HEK293T (cell line): ENCODE results near the gene FAAP24.
"Not testable (repeated sequence)": the region's sequence is repeated elsewhere in the genome, so short reads cannot be mapped to it uniquely, and the experiment has no call there.

Experiments
- BHLHE40 ChIP-seq: fragments of 450-650 bp; IDR thresholded peaks from 2 replicates; pipeline ENCODE4 v1.6.1; 2016; ENCODE audit warnings: mild to moderate bottlenecking, moderate library complexity, borderline replicate concordance
- CTBP1 ChIP-seq: fragments of 450-650 bp; IDR thresholded peaks from 2 replicates; pipeline ENCODE4 v1.6.1; 2016; ENCODE audit warnings: borderline replicate concordance
- ELF4 ChIP-seq: fragments of 450-650 bp; IDR thresholded peaks from 2 replicates; pipeline ENCODE4 v1.6.1; 2017; ENCODE audit warnings: antibody characterized with exemption
- FOXM1 ChIP-seq: fragments of 450-650 bp; IDR thresholded peaks from 2 replicates; pipeline ENCODE4 v1.6.1; 2017; ENCODE audit warnings: mild to moderate bottlenecking, borderline replicate concordance
- PKNOX1 ChIP-seq: fragments of 450-650 bp; IDR thresholded peaks from 2 replicates; pipeline ENCODE4 v1.6.1; 2016
- SP1 ChIP-seq: fragments of 450-650 bp; IDR thresholded peaks from 2 replicates; pipeline ENCODE4 v1.6.1; 2017

GRCh38 chr19:32997061-32997464 is 25.0 kb downstream of the FAAP24 start:
- TF ChIP-seq ELF4, SP1, PKNOX1, FOXM1, BHLHE40, CTBP1: not testable (repeated sequence)
